ENCODE measurements around the gene MAST3. TPM values are rescaled to one million over a fixed set of nuclear protein-coding genes. Genes with fewer than 3 reads are reported as not detected.

Gene MAST3
- total RNA-seq, 1 donor from 2014 or later: 0.79 TPM

- FAIRE-seq (no peak), DNase-seq (ENCODE audit: low read depth) (no peak)
- H3K27me3 ChIP-seq (ENCODE audit: control insufficient read depth, insufficient read depth, low read length): no peaks in the 10 kb centered on the region
- H3K4me3 ChIP-seq (ENCODE audit: low read depth, low read length): peak overlapping the region; percentile 71
- TF ChIP-seq, protein P1, sequence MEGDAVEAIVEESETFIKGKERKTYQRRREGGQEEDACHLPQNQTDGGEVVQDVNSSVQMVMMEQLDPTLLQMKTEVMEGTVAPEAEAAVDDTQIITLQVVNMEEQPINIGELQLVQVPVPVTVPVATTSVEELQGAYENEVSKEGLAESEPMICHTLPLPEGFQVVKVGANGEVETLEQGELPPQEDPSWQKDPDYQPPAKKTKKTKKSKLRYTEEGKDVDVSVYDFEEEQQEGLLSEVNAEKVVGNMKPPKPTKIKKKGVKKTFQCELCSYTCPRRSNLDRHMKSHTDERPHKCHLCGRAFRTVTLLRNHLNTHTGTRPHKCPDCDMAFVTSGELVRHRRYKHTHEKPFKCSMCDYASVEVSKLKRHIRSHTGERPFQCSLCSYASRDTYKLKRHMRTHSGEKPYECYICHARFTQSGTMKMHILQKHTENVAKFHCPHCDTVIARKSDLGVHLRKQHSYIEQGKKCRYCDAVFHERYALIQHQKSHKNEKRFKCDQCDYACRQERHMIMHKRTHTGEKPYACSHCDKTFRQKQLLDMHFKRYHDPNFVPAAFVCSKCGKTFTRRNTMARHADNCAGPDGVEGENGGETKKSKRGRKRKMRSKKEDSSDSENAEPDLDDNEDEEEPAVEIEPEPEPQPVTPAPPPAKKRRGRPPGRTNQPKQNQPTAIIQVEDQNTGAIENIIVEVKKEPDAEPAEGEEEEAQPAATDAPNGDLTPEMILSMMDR (IDR thresholded peaks at IDR 0.05; ENCODE audit: insufficient read depth, low read length, severe bottlenecking): no peak
- peaks cover 5% of the 10 kb centered on the region for H3K36me3 ChIP-seq (ENCODE audit: control insufficient read depth, insufficient read depth, low read length)
Measured at GRCh38 chr19:18193388-18194180, 96.0 kb downstream of the MAST3 start.

DNA sequence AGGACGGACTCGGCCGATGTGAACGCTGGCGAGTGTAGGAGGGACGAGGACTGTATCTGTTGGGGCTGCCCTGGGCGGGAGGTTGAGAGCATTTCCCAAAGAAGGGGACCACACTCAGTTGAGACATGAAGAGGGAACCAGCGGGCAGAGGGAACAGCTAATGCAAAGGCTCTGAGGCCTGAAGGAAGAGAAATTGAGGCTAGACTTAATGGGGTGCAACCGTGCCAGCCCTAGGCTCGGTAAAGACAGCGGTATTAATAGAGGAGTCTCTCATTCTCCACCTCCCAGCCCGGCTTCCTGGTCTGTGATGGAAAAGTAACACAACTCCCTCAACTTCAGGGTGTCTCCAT is 96.6 kb downstream of the MAST3 start:
- TF ChIP-seq, protein P1 (IDR thresholded peaks at IDR 0.05; ENCODE audit: insufficient read depth, low read length, severe bottlenecking): no peak
- Histone ChIP-seq H3K36me3 (ENCODE audit: control insufficient read depth, insufficient read depth, low read length) (peaks cover 5% of the 10 kb centered on the region), H3K4me3 (ENCODE audit: low read depth, low read length) (peak overlapping the region; percentile 71), H3K27me3 (ENCODE audit: control insufficient read depth, insufficient read depth, low read length) (no peaks in the 10 kb centered on the region)
- DNase-seq (ENCODE audit: low read depth): no peak
- no peak for FAIRE-seq

- Histone ChIP-seq H3K4me3 (ENCODE audit: low read depth, low read length) (no peak overlapping the region), H3K36me3 (ENCODE audit: control insufficient read depth, insufficient read depth, low read length) (peaks cover 5% of the 10 kb centered on the region), H3K27me3 (ENCODE audit: control insufficient read depth, insufficient read depth, low read length) (no peaks in the 10 kb centered on the region)
- DNase-seq (ENCODE audit: low read depth) (no peak), FAIRE-seq (no peak)
- TF ChIP-seq, protein P1 (IDR thresholded peaks at IDR 0.05; ENCODE audit: insufficient read depth, low read length, severe bottlenecking): no peak
Measured at GRCh38 chr19:18194554-18195238, 97.1 kb downstream of the MAST3 start.

- H3K4me3 ChIP-seq (ENCODE audit: low read depth, low read length): no peak overlapping the region
- TF ChIP-seq, protein P1 (IDR thresholded peaks at IDR 0.05; ENCODE audit: insufficient read depth, low read length, severe bottlenecking): no peak
- FAIRE-seq (no peak), DNase-seq (ENCODE audit: low read depth) (no peak)
- no peaks in the 10 kb centered on the region for H3K27me3 ChIP-seq (ENCODE audit: control insufficient read depth, insufficient read depth, low read length)
- peaks cover 5% of the 10 kb centered on the region for H3K36me3 ChIP-seq (ENCODE audit: control insufficient read depth, insufficient read depth, low read length)
Measured at GRCh38 chr19:18196511-18196845, 98.9 kb downstream of the MAST3 start.

- TF ChIP-seq, protein P1 (IDR thresholded peaks at IDR 0.05; ENCODE audit: insufficient read depth, low read length, severe bottlenecking): no peak
- DNase-seq (ENCODE audit: low read depth) (no peak), FAIRE-seq (no peak)
Measured at GRCh38 chr19:18197306-18197705, 99.7 kb downstream of the MAST3 start.

More at GRCh38 chr19:18197306-18197705, 99.7 kb downstream of the MAST3 start:
- H3K4me3 ChIP-seq (ENCODE audit: low read depth, low read length): no peak overlapping the region
- H3K36me3 ChIP-seq (ENCODE audit: control insufficient read depth, insufficient read depth, low read length): peaks cover 5% of the 10 kb centered on the region
- no peaks in the 10 kb centered on the region for H3K27me3 ChIP-seq (ENCODE audit: control insufficient read depth, insufficient read depth, low read length)
